GM23248 (cell line): Measurements from ENCODE around the gene TRMT44. TPM values are rescaled to one million over a fixed set of nuclear protein-coding genes. Genes with fewer than 3 reads are reported as not detected.

Experiments used
- DNase-seq: peaks from one replicate; pipeline ENCODE4 v3.0.0-alpha.2; 2015
- H2AFZ ChIP-seq: fragments of 200-600 bp; sonication (generic); 2 replicates; pipeline ENCODE4 v1.6.1; 2016; ENCODE audit warnings: antibody characterized with exemption
- H3F3A ChIP-seq: fragments of 200-600 bp; sonication (generic); 2 replicates; pipeline ENCODE4 v1.6.1; 2016; ENCODE audit warnings: mild to moderate bottlenecking, antibody characterized with exemption, mixed run types; ENCODE audit not compliant: insufficient read depth
- H3K27ac ChIP-seq: fragments of 200-600 bp; sonication (generic); 2 replicates; pipeline ENCODE4 v1.5.1; 2016; ENCODE audit warnings: mild to moderate bottlenecking
- H3K27me3 ChIP-seq: fragments of 200-600 bp; sonication (generic); replicated peaks from 2 replicates; pipeline ENCODE4 v1.6.1; 2016; ENCODE audit warnings: mild to moderate bottlenecking; ENCODE audit not compliant: insufficient read depth
- H3K36me3 ChIP-seq: fragments of 200-600 bp; sonication (generic); 2 replicates; pipeline ENCODE4 v1.6.1; 2016; ENCODE audit warnings: low read depth, mild to moderate bottlenecking
- H3K4me1 ChIP-seq: fragments of 200-600 bp; sonication (generic); 2 replicates; pipeline ENCODE4 v1.6.1; 2016; ENCODE audit warnings: mild to moderate bottlenecking; ENCODE audit not compliant: insufficient read depth
- H3K4me2 ChIP-seq: fragments of 200-600 bp; sonication (generic); one replicate; pipeline ENCODE4 v1.6.1; 2016; ENCODE audit warnings: mild to moderate bottlenecking; ENCODE audit not compliant: unreplicated experiment
- H3K4me3 ChIP-seq: fragments of 200-600 bp; sonication (generic); 2 replicates; pipeline ENCODE4 v1.5.1; 2016; ENCODE audit warnings: mild to moderate bottlenecking
- H3K79me2 ChIP-seq: fragments of 200-600 bp; sonication (generic); 2 replicates; pipeline ENCODE4 v1.6.1; 2016; ENCODE audit warnings: mild to moderate bottlenecking; ENCODE audit not compliant: insufficient read depth
- H3K9ac ChIP-seq: fragments of 200-600 bp; sonication (generic); 2 replicates; pipeline ENCODE4 v1.6.1; 2016; ENCODE audit warnings: mild to moderate bottlenecking
- H3K9me2 ChIP-seq: fragments of 200-600 bp; sonication (generic); 2 replicates; pipeline ENCODE4 v1.6.1; 2016; ENCODE audit warnings: mixed run types, mild to moderate bottlenecking, moderate library complexity; ENCODE audit not compliant: insufficient read depth
- H3K9me3 ChIP-seq: fragments of 200-600 bp; sonication (generic); one replicate; pipeline ENCODE4 v1.6.1; 2017; ENCODE audit warnings: low read depth
- H4K20me1 ChIP-seq: fragments of 200-600 bp; sonication (generic); 2 replicates; pipeline ENCODE4 v1.6.0; 2016; ENCODE audit not compliant: insufficient read depth
- EZH2 ChIP-seq: fragments of 200-600 bp; sonication (generic); IDR thresholded peaks from 2 replicates; pipeline ENCODE4 v1.6.1; 2018; ENCODE audit warnings: antibody characterized with exemption, mild to moderate bottlenecking; ENCODE audit not compliant: insufficient read depth, poor library complexity, severe bottlenecking
- EZH2phosphoT487 ChIP-seq: fragments of 200-600 bp; sonication (generic); IDR thresholded peaks from 2 replicates; pipeline ENCODE4 v1.6.1; 2018; ENCODE audit warnings: antibody characterized with exemption, moderate library complexity, mild to moderate bottlenecking, low read depth; ENCODE audit not compliant: insufficient read depth
- WGBS, 2 experiments: methylation state at CpG; one replicate each; pipeline ENCODE4 v1.1.6; 2015 to 2017; ENCODE audit warnings: low lambda C conversion rate in 2 of 2, low coverage in 1 of 2; ENCODE audit errors: missing lambda C conversion rate in 2 of 2; 5-methylcytosine and 5-hydroxymethylcytosine counted together
- in situ Hi-C: fragments of 300-500 bp; cut with MboI; formaldehyde crosslinking; loops from 2 replicates; pipeline ENCODE4 v1.15.0; 2020
- polyA plus RNA-seq: library from polyadenylated mRNA; unstranded; fragments of >200 nt; fragmentation: Nextera tagmentation; extraction: Ambion mirVana; gene quantifications from 2 replicates; pipeline ENCODE4 v1.2.1, GENCODE V29; 2016
- total RNA-seq: library from RNA; depleted of rRNA; stranded (reverse); fragments of >200 nt; shearing (Covaris generic); gene quantifications from 2 replicates; pipeline ENCODE4 v1.2.3, GENCODE V29; 2014

TRMT44 gene
- total and polyA plus RNA-seq, 2 experiments from 2014 or later = 4.1 to 12.0 TPM

- H3K27me3 ChIP-seq = no peaks in the 10 kb centered on the region
- H3K27ac ChIP-seq = no peak overlapping the region
- no peaks in the 10 kb centered on the region for H3K36me3 ChIP-seq
- DNase-seq = peak; percentile 90
- in situ Hi-C loops = no loop called here
- no peak overlapping the region for H3K4me2 ChIP-seq
- no peaks in the 10 kb centered on the region for H3K79me2 ChIP-seq
- no peaks in the 10 kb centered on the region for H3K9me3 ChIP-seq
- no peak overlapping the region for H3K4me3 ChIP-seq
- no peak for TF ChIP-seq EZH2phosphoT487
- no peak for TF ChIP-seq EZH2
- peaks cover 23% of the 10 kb centered on the region for H3K4me1 ChIP-seq
- H2AFZ ChIP-seq = 0 out of 2 replicates have a peak overlapping the region, but pooled peaks have one; percentile 7
- WGBS, 2 experiments = 11 to 16% methylated on average over 18 of the region's 18 CpGs
- peak overlapping the region; percentile 13; the same call in 1 of the 2 replicates for H3K9ac ChIP-seq
- H3F3A ChIP-seq = peaks cover 8% of the 10 kb centered on the region; the same call in 1 of the 2 replicates
- H4K20me1 ChIP-seq = no peaks in the 10 kb centered on the region
- H3K9me2 ChIP-seq = no peaks in the 10 kb centered on the region
Observed at GRCh38 chr4:8515316-8516060, 74.9 kb downstream of the TRMT44 start.

GRCh38 chr4:8516061-8516573, 75.5 kb downstream of the TRMT44 start:
- Histone ChIP-seq H2AFZ (no peak overlapping the region), H3K9me3 (no peaks in the 10 kb centered on the region), H3K4me3 (no peak overlapping the region), H3K36me3 (no peaks in the 10 kb centered on the region), H4K20me1 (no peaks in the 10 kb centered on the region), H3K27ac (no peak overlapping the region), H3K4me2 (no peak overlapping the region), H3K9me2 (no peaks in the 10 kb centered on the region), H3K9ac (peak overlapping the region; percentile 13; the same call in 1 of the 2 replicates), H3K4me1 (peaks cover 23% of the 10 kb centered on the region), H3K27me3 (no peaks in the 10 kb centered on the region), H3F3A (peaks cover 8% of the 10 kb centered on the region; the same call in 1 of the 2 replicates), H3K79me2 (no peaks in the 10 kb centered on the region)
- no peak for DNase-seq
- no peak for TF ChIP-seq EZH2
- no peak for TF ChIP-seq EZH2phosphoT487
- WGBS, 2 experiments = 53 to 54% methylated on average over 14 of the region's 14 CpGs
- in situ Hi-C loops = no loop called here

GRCh38 chr4:8516996-8517550, 76.5 kb downstream of the TRMT44 start:
- no peak overlapping the region for H2AFZ ChIP-seq
- no peaks in the 10 kb centered on the region for H3K9me3 ChIP-seq
- no peak for TF ChIP-seq EZH2
- no peak for TF ChIP-seq EZH2phosphoT487
- H4K20me1 ChIP-seq = no peaks in the 10 kb centered on the region
- no peaks in the 10 kb centered on the region for H3K36me3 ChIP-seq
- no peaks in the 10 kb centered on the region for H3K27me3 ChIP-seq
- 31 to 37% methylated on average over 4 to 5 of the region's 5 CpGs for WGBS, 2 experiments
- no peaks in the 10 kb centered on the region for H3K9me2 ChIP-seq
- 0 out of 2 replicates have a peak overlapping the region, but pooled peaks have one; percentile 11 for H3K27ac ChIP-seq
- no peak overlapping the region for H3K4me2 ChIP-seq
- peaks cover 23% of the 10 kb centered on the region for H3K4me1 ChIP-seq
- peaks cover 8% of the 10 kb centered on the region; the same call in 1 of the 2 replicates for H3F3A ChIP-seq
- in situ Hi-C loops = no loop called here
- no peak overlapping the region for H3K9ac ChIP-seq
- no peak overlapping the region for H3K4me3 ChIP-seq
- peak; percentile 51 for DNase-seq
- no peaks in the 10 kb centered on the region for H3K79me2 ChIP-seq

- Histone ChIP-seq H3K9me3 (no peaks in the 10 kb centered on the region), H3K4me1 (peaks cover 23% of the 10 kb centered on the region), H3F3A (peaks cover 8% of the 10 kb centered on the region; the same call in 1 of the 2 replicates), H4K20me1 (no peaks in the 10 kb centered on the region), H3K4me2 (no peak overlapping the region), H3K9ac (no peak overlapping the region), H3K27ac (no peak overlapping the region), H2AFZ (no peak overlapping the region), H3K4me3 (no peak overlapping the region), H3K27me3 (no peaks in the 10 kb centered on the region), H3K9me2 (no peaks in the 10 kb centered on the region), H3K79me2 (no peaks in the 10 kb centered on the region), H3K36me3 (no peaks in the 10 kb centered on the region)
- WGBS, 2 experiments = 27 to 29% methylated on average over 12 to 13 of the region's 13 CpGs
- in situ Hi-C loops = no loop called here
- TF ChIP-seq EZH2 = no peak
- no peak for TF ChIP-seq EZH2phosphoT487
- DNase-seq = peak; percentile 51
Observed at GRCh38 chr4:8517946-8518345, 77.4 kb downstream of the TRMT44 start.
